Body of pancreas (tissue), 4 donors: ENCODE data around the gene DENND4A.

Experiments used
- POLR2A ChIP-seq, 3 donors: fragments of 450-650 bp; IDR thresholded peaks; one replicate each; pipeline ENCODE4 v1.6.1; 2016; ENCODE audit warnings: antibody characterized with exemption in 3 of 3, mild to moderate bottlenecking in 2 of 3
- TF ChIP-seq, protein P1 (sequence below), 7 experiments: fragments of 450-650 bp in 4 of 7; fragments of 200-600 bp in 3 of 7; sonication (generic) in 3 of 7; IDR thresholded peaks; one replicate each; pipeline ENCODE4 v1.5.1; 2016 to 2019; ENCODE audit warnings: antibody characterized with exemption in 7 of 7

DNA sequence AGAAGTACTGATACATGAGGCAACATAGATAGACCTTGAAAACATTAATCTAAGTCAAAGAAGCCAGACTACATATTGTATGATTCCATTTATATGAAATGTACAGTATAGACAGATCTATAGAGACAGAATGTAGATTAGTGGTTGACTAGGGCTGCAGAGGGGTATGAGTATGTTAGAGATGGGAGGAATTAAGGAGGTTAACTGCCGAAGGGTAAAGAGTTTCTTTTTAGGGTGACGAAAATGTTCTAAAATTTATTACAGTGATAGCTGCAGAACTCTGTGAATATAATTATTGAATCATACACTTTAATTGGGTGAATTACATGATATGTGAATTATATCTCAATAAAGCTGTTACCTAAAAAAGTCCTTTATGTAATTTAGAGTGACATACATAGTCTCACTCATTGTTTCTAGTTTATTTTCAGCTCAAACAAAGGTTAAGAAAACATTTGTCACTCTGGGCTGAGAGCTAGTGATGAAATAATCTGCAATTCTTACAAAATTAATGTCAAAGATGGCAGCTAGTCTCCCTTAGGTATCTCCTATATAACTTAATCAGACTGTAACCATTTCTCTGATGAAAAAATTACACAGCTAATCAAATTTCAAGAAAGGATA, 61.4 kb downstream of the DENND4A start:
- TF ChIP-seq, protein P1, sequence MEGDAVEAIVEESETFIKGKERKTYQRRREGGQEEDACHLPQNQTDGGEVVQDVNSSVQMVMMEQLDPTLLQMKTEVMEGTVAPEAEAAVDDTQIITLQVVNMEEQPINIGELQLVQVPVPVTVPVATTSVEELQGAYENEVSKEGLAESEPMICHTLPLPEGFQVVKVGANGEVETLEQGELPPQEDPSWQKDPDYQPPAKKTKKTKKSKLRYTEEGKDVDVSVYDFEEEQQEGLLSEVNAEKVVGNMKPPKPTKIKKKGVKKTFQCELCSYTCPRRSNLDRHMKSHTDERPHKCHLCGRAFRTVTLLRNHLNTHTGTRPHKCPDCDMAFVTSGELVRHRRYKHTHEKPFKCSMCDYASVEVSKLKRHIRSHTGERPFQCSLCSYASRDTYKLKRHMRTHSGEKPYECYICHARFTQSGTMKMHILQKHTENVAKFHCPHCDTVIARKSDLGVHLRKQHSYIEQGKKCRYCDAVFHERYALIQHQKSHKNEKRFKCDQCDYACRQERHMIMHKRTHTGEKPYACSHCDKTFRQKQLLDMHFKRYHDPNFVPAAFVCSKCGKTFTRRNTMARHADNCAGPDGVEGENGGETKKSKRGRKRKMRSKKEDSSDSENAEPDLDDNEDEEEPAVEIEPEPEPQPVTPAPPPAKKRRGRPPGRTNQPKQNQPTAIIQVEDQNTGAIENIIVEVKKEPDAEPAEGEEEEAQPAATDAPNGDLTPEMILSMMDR (IDR thresholded peaks at IDR 0.05): no peak
- no peak for TF ChIP-seq POLR2A (IDR thresholded peaks at IDR 0.05)
